Sigmoid colon (tissue), 4 donors: ENCODE data around the gene BMP8B.

ENCODE experiments used
- CTCF ChIP-seq, 4 experiments: fragments of 450-650 bp in 3 of 4; fragments of 200-600 bp in 1 of 4; IDR thresholded peaks; one replicate each; pipeline ENCODE4 v1.5.1; 2016 to 2019; ENCODE audit warnings: antibody characterized with exemption in 4 of 4, mild to moderate bottlenecking in 3 of 4, moderate library complexity in 2 of 4
- POLR2AphosphoS5 ChIP-seq, 4 donors: sonication (generic); formaldehyde crosslinking; IDR thresholded peaks; one replicate each; pipeline ENCODE4 v1.6.1; 2017; ENCODE audit warnings: antibody characterized with exemption in 4 of 4

- TF ChIP-seq CTCF (IDR thresholded peaks at IDR 0.05) (no peak), POLR2AphosphoS5 (IDR thresholded peaks at IDR 0.05) (no peak)
These were observed 55.9 kb downstream of the BMP8B start for GRCh38 chr1:39732730-39733129.
